ENCODE measurements around the gene NETO1.

NETO1 gene

GRCh38 chr18:72738136-72738535 lies 129.7 kb downstream of the NETO1 start:
- no peaks in the 10 kb centered on the region for H3K27me3 ChIP-seq (ENCODE audit: control insufficient read depth, insufficient read depth, low read length)
- no peak overlapping the region for H3K27ac ChIP-seq (ENCODE audit: low read depth, low read length)
- no peaks in the 10 kb centered on the region for H3K36me3 ChIP-seq (ENCODE audit: control insufficient read depth, insufficient read depth, low read length)
- H3K9ac ChIP-seq (ENCODE audit: low read depth, low read length) = no peak overlapping the region
- peaks cover 14% of the 10 kb centered on the region for H3K4me1 ChIP-seq (ENCODE audit: control insufficient read depth, insufficient read depth, low read length)
- no peak overlapping the region; the same call in 1 of the 2 replicates for H3K4me3 ChIP-seq (ENCODE audit: low read depth, low read length)
- no peaks in the 10 kb centered on the region for H3K9me3 ChIP-seq (ENCODE audit: control insufficient read depth, insufficient read depth, low read length)

- H3K4me1 ChIP-seq (ENCODE audit: control insufficient read depth, insufficient read depth, low read length) = no peaks in the 10 kb centered on the region
These were observed 140.0 kb downstream of the NETO1 start for GRCh38 chr18:72727776-72728175.

GRCh38 chr18:72727038-72727655 lies 140.6 kb downstream of the NETO1 start:
- H3K9me3 ChIP-seq (ENCODE audit: control insufficient read depth, insufficient read depth, low read length) = no peaks in the 10 kb centered on the region
- H3K27ac ChIP-seq (ENCODE audit: low read depth, low read length) = no peak overlapping the region
- H3K9ac ChIP-seq (ENCODE audit: low read depth, low read length) = no peak overlapping the region
- no peaks in the 10 kb centered on the region for H3K4me1 ChIP-seq (ENCODE audit: control insufficient read depth, insufficient read depth, low read length)
- H3K4me3 ChIP-seq (ENCODE audit: low read depth, low read length) = no peak overlapping the region
- no peaks in the 10 kb centered on the region for H3K36me3 ChIP-seq (ENCODE audit: control insufficient read depth, insufficient read depth, low read length)
- H3K27me3 ChIP-seq (ENCODE audit: control insufficient read depth, insufficient read depth, low read length) = no peaks in the 10 kb centered on the region

More at GRCh38 chr18:72727776-72728175, 140.0 kb downstream of the NETO1 start:
- Histone ChIP-seq H3K27ac (ENCODE audit: low read depth, low read length) (no peak overlapping the region), H3K4me3 (ENCODE audit: low read depth, low read length) (no peak overlapping the region), H3K9ac (ENCODE audit: low read depth, low read length) (no peak overlapping the region), H3K27me3 (ENCODE audit: control insufficient read depth, insufficient read depth, low read length) (no peaks in the 10 kb centered on the region), H3K9me3 (ENCODE audit: control insufficient read depth, insufficient read depth, low read length) (no peaks in the 10 kb centered on the region), H3K36me3 (ENCODE audit: control insufficient read depth, insufficient read depth, low read length) (no peaks in the 10 kb centered on the region)

DNA sequence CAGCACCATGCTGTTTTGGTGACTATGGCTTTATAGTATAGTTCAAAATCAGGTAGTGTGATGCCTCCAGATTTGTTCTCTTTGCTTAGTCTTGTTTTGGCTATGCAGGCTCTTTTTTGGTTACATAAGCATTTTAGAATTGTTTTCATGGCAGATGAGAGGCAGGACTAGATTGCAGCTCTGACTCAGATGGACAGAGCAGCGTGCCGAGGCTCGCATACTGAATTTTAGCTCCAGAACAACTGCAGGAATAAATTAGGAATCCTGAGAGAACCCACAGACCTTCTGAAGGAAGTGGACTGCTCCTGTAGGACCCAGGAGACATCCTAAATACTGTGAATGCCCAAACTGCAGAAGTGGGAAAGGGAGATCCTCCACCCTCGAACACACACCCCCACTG lies 141.6 kb downstream of the NETO1 start:
- no peaks in the 10 kb centered on the region for H3K27me3 ChIP-seq (ENCODE audit: control insufficient read depth, insufficient read depth, low read length)

DNA sequence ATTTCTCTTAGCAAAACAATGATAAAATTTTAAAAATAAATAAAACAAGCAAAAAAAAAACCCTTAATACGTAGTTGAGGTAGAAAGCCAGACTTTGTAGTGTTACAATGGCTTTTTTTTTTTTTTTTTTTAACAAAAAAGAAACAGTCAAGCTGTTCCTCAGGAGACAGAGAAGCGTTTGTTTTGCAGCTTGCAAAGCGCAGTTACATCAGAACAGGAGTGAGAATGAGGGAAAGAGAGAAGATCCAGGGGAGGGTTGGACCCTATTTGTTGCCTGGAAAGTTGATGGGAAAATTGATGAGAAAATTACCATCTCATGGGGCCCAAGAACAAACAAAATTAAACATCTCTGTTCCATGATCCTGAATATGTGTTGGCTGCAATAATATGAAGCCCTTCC lies 146.5 kb downstream of the NETO1 start:
- Histone ChIP-seq H3K9me3 (ENCODE audit: control insufficient read depth, insufficient read depth, low read length) (no peaks in the 10 kb centered on the region), H3K9ac (ENCODE audit: low read depth, low read length) (no peak overlapping the region), H3K4me1 (ENCODE audit: control insufficient read depth, insufficient read depth, low read length) (no peaks in the 10 kb centered on the region), H3K27me3 (ENCODE audit: control insufficient read depth, insufficient read depth, low read length) (no peaks in the 10 kb centered on the region), H3K27ac (ENCODE audit: low read depth, low read length) (no peak overlapping the region), H3K36me3 (ENCODE audit: control insufficient read depth, insufficient read depth, low read length) (no peaks in the 10 kb centered on the region), H3K4me3 (ENCODE audit: low read depth, low read length) (no peak overlapping the region)

More for the DNA sequence above, 141.6 kb downstream of the NETO1 start:
- Histone ChIP-seq H3K9me3 (ENCODE audit: control insufficient read depth, insufficient read depth, low read length) (no peaks in the 10 kb centered on the region), H3K4me3 (ENCODE audit: low read depth, low read length) (no peak overlapping the region), H3K27ac (ENCODE audit: low read depth, low read length) (no peak overlapping the region), H3K9ac (ENCODE audit: low read depth, low read length) (no peak overlapping the region), H3K36me3 (ENCODE audit: control insufficient read depth, insufficient read depth, low read length) (no peaks in the 10 kb centered on the region), H3K4me1 (ENCODE audit: control insufficient read depth, insufficient read depth, low read length) (no peaks in the 10 kb centered on the region)

DNA sequence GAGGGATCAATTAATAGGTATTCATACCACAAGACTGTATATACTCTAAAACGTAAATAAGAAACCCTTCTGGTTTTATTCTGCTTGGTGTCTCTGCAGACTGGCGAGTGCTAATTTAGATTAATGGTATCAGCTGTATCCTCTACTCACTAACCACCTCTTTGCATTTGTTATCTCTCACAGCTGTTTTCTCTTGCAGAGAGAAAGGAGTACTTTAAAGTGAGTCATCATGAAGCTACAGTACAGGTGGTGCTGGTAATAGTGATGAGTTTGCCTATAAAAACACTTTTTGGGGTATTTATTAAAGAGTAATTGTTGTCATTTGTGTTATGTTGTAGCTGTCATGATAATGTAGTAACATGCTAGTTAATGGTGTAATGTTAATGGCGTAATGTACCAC lies 147.7 kb downstream of the NETO1 start:
- Histone ChIP-seq H3K27ac (ENCODE audit: low read depth, low read length) (no peak overlapping the region), H3K9ac (ENCODE audit: low read depth, low read length) (no peak overlapping the region), H3K36me3 (ENCODE audit: control insufficient read depth, insufficient read depth, low read length) (no peaks in the 10 kb centered on the region), H3K27me3 (ENCODE audit: control insufficient read depth, insufficient read depth, low read length) (no peaks in the 10 kb centered on the region), H3K9me3 (ENCODE audit: control insufficient read depth, insufficient read depth, low read length) (no peaks in the 10 kb centered on the region), H3K4me3 (ENCODE audit: low read depth, low read length) (no peak overlapping the region), H3K4me1 (ENCODE audit: control insufficient read depth, insufficient read depth, low read length) (no peaks in the 10 kb centered on the region)

- Histone ChIP-seq H3K4me1 (ENCODE audit: control insufficient read depth, insufficient read depth, low read length) (no peaks in the 10 kb centered on the region), H3K9ac (ENCODE audit: low read depth, low read length) (no peak overlapping the region), H3K36me3 (ENCODE audit: control insufficient read depth, insufficient read depth, low read length) (no peaks in the 10 kb centered on the region), H3K9me3 (ENCODE audit: control insufficient read depth, insufficient read depth, low read length) (no peaks in the 10 kb centered on the region), H3K27ac (ENCODE audit: low read depth, low read length) (no peak overlapping the region), H3K4me3 (ENCODE audit: low read depth, low read length) (no peak overlapping the region), H3K27me3 (ENCODE audit: control insufficient read depth, insufficient read depth, low read length) (no peaks in the 10 kb centered on the region)
These were observed 163.6 kb downstream of the NETO1 start for GRCh38 chr18:72704202-72704601.

DNA sequence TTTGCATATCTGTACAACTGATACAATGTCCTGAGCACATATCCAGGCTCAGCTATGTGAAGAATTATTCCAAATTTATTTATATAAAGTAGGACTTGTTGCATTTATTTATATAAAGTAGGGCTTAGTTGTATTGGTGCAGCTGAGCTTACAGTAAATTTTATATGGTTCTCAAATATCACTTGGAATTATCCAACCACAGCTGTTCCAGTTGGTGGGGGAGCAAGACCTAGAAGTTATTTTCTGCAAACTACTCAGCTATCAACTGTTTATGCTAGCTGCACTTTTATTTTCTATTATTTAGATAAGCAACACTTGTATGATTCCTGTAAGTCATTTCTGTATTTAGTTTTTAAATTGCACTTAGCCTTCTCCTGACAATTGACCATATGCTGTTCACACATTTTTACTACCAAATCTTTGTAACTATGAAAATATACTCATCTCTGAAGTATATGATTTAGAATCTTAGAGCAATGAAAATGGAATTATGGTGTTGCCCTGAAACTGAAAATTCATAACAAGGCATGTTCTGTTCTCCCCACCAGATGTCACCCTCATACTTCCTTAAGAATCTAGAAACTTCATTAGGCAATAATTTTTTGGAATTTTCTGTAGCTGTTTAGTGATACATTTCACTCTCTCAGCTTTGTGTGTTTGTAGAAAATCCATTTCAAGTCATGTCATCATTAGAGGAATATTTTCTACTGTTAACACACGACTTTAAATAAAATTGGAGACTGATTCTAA lies 166.7 kb downstream of the NETO1 start:
- Histone ChIP-seq H3K9ac (ENCODE audit: low read depth, low read length) (no peak overlapping the region), H3K9me3 (ENCODE audit: control insufficient read depth, insufficient read depth, low read length) (no peaks in the 10 kb centered on the region)

DNA sequence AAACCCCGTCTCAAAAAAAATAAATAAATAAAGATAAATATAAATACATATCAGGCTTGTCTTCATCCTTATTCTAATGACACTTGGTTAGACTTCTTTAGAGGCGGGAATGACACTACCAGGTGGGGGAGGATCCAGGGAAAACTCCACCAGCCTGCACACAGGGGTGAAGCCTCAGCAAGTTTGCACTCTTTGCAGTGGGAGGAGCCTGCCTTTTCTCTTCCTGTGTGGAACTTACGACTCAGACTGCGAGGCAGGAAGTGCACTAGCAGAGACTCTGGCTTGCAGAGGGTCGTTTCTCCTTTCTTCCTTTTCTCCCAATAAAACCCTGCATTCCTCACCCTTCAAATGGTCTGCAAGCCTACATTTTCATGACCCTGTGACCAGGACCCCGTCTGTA lies 170.1 kb downstream of the NETO1 start:
- H3K27me3 ChIP-seq (ENCODE audit: control insufficient read depth, insufficient read depth, low read length) = no peaks in the 10 kb centered on the region
- no peak overlapping the region for H3K4me3 ChIP-seq (ENCODE audit: low read depth, low read length)
- no peaks in the 10 kb centered on the region for H3K36me3 ChIP-seq (ENCODE audit: control insufficient read depth, insufficient read depth, low read length)
- H3K27ac ChIP-seq (ENCODE audit: low read depth, low read length) = no peak overlapping the region
- H3K9ac ChIP-seq (ENCODE audit: low read depth, low read length) = no peak overlapping the region
- peaks cover 8% of the 10 kb centered on the region for H3K4me1 ChIP-seq (ENCODE audit: control insufficient read depth, insufficient read depth, low read length)
- H3K9me3 ChIP-seq (ENCODE audit: control insufficient read depth, insufficient read depth, low read length) = no peaks in the 10 kb centered on the region

More for the DNA sequence above, 166.7 kb downstream of the NETO1 start:
- no peak overlapping the region for H3K27ac ChIP-seq (ENCODE audit: low read depth, low read length)
- no peaks in the 10 kb centered on the region for H3K4me1 ChIP-seq (ENCODE audit: control insufficient read depth, insufficient read depth, low read length)
- no peaks in the 10 kb centered on the region for H3K27me3 ChIP-seq (ENCODE audit: control insufficient read depth, insufficient read depth, low read length)
- H3K4me3 ChIP-seq (ENCODE audit: low read depth, low read length) = no peak overlapping the region
- no peaks in the 10 kb centered on the region for H3K36me3 ChIP-seq (ENCODE audit: control insufficient read depth, insufficient read depth, low read length)

GRCh38 chr18:72692595-72692994 lies 175.2 kb downstream of the NETO1 start:
- peak overlapping the region; percentile 44 for H3K27ac ChIP-seq (ENCODE audit: low read depth, low read length)
- H3K27me3 ChIP-seq (ENCODE audit: control insufficient read depth, insufficient read depth, low read length) = no peaks in the 10 kb centered on the region
- H3K36me3 ChIP-seq (ENCODE audit: control insufficient read depth, insufficient read depth, low read length) = no peaks in the 10 kb centered on the region
- H3K4me3 ChIP-seq (ENCODE audit: low read depth, low read length) = peak overlapping the region; percentile 42
- peaks cover 17% of the 10 kb centered on the region for H3K4me1 ChIP-seq (ENCODE audit: control insufficient read depth, insufficient read depth, low read length)
- no peaks in the 10 kb centered on the region for H3K9me3 ChIP-seq (ENCODE audit: control insufficient read depth, insufficient read depth, low read length)
- peak overlapping the region; percentile 46 for H3K9ac ChIP-seq (ENCODE audit: low read depth, low read length)

Data from HUES48 (cell line).